HG02610 (cell line): Measurements from ENCODE around the gene SNRPA.
A peak's percentile ranks its signal among the peaks of the same experiment; 100 is the strongest.
"Not testable (repeated sequence)": the region's sequence is repeated elsewhere in the genome, so short reads cannot be mapped to it uniquely, and the experiment has no call there.

Source experiments
- ATAC-seq: cut with Tn5 transposase; IDR thresholded peaks from one replicate; pipeline ENCODE4 v1.9.1; 2021; ENCODE audit warnings: mild to moderate bottlenecking, moderate library complexity; ENCODE audit not compliant: unreplicated experiment

SNRPA gene

GRCh38 chr19:40776364-40776763 is 25.4 kb downstream of the SNRPA start:
- no peak for ATAC-seq

DNA sequence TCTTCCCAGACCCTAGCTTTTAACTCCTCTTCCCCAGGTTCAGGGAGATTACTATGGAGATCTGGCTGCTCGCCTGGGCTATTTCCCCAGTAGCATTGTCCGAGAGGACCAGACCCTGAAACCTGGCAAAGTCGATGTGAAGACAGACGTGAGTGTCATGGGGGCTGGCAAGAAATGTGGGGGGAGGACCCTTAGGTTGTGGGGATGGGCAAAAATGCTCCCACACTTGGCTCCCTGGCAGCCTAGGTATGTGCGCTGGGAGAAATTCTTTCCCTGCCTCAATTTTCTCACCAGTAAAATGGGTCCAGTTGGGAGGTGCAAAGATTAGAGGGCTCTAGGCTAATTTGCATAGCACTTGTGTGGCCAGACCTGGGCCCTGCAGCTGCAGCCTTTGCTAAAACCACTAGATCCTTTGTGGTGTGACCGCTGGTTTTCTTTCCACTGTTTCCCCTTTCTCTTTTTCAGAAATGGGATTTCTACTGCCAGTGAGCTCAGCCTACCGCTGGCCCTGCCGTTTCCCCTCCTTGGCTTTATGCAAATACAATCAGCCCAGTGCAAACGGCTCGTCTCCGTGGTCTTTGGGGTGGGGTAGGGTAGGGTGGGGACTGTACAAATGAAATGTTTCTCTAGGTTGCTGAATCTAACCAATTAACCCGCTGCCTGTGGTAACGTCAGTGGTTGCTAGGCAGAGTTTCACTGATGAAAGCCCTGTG is 26.1 kb downstream of the SNRPA start:
- ATAC-seq: peak; percentile 58

- ATAC-seq: no peak
Measured at GRCh38 chr19:40777645-40777936, 26.6 kb downstream of the SNRPA start.

GRCh38 chr19:40777937-40778705 is 27.1 kb downstream of the SNRPA start, which contains the start of gene RAB4B:
Gene RAB4B (plus strand): TSS chr19:40778247. CDS start chr19:40778376, 129 bp downstream.
- ATAC-seq: peak; percentile 52

DNA sequence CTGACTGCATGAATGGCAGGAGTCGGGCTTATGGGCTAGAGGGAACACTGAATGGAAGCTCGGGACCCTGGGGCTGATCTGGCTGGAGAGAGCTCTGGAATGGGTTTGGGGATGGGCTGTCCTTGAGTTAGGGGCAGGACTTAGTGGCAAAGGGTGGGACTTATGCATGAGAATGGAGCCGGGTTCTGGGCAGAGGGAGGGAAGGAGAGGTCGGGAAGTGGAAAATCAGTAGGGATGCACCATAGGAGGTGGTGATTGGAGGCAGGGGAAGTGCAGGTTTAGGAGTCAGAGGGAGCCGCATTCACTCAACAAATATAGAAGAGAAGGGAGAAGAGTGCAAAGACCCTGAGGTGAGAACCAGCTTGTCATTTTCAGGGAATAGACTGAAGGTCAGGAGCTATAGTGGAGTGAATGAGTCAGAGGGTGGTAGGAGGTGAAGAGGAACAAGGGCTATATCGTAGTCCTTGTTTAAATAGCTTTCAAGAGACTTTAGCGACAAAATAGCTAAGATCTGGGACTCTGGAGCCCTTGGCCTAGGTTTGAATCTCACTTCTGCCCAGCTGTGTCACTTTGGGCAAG is 27.8 kb downstream of the SNRPA start:
- no peak for ATAC-seq

GRCh38 chr19:40780582-40780981 is 29.6 kb downstream of the SNRPA start:
- no peak for ATAC-seq

DNA sequence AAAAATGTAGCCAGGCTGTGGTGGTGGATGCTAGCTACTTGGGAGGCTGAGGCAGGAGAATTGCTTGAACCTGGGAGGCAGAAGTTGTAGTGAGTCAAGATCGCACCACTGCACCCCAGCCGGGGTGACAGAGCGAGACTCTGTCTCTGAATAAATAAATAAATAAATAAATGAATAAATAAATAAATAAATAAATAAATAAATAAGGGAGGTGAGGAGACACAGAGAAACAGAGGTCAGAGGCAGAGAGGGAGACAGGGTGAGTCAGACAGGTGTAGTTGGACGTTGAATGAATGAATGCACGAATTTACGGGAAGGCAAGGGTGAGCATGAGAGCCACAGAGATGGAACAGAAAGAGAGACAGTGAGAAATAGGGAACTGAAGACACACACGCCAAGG is 30.1 kb downstream of the SNRPA start:
- ATAC-seq: no peak

DNA sequence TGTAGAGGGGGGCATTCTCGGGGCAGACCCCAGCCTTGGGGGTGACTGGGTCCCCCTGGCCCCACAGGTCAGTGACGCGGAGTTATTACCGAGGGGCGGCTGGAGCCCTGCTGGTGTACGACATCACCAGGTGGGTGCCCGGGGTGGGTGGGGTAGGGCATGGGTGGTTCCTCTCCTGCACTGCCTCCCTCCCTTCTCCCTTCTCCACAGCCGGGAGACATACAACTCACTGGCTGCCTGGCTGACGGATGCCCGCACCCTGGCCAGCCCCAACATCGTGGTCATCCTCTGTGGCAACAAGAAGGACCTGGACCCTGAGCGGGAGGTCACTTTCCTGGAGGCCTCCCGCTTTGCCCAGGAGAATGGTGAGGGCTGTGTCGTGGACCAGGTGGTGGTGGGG is 32.7 kb downstream of the SNRPA start:
- ATAC-seq: no peak

DNA sequence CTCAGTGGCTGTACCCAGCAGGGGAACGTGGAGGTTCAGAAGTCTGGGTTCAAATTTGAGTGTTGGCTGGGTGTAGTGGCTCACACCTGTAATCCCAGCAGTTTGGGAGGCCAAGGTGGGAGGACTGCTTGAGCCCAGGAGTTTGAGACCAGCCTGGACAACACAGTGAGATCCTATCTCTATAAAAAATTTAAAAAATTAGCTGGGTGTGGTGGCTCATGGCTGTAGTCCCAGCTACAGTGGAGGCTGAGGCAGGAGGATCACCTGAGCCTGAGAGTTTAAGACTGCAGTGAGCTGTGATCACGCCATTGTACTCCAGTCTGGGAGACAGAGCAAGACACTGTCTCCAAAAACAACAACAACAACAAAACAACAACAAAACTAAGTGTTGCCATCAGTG is 33.1 kb downstream of the SNRPA start:
- not testable (repeated sequence) for ATAC-seq

DNA sequence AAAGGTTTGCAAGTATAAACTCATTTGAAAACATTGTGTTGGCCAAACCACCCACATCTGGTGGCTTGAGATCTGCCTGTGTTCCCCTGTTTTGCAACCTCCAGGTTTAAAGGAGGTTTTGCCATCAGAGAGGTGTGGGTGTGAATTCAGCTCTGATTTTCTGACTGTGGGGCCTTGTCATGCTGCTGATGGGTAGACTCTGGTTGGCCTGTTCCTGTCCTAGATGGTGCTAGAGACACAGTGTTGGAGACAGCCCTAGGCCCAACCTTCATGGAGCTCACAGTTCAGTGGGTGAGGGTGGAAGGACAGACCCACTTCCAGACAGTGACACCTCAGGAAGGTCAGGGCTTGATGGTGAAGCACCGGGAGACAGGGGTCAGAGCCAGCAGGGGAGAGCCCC is 34.5 kb downstream of the SNRPA start:
- no peak for ATAC-seq

- no peak for ATAC-seq
Measured at GRCh38 chr19:40786060-40787037, 35.3 kb downstream of the SNRPA start.

- ATAC-seq: no peak
Measured at GRCh38 chr19:40791349-40791748, 40.3 kb downstream of the SNRPA start.

DNA sequence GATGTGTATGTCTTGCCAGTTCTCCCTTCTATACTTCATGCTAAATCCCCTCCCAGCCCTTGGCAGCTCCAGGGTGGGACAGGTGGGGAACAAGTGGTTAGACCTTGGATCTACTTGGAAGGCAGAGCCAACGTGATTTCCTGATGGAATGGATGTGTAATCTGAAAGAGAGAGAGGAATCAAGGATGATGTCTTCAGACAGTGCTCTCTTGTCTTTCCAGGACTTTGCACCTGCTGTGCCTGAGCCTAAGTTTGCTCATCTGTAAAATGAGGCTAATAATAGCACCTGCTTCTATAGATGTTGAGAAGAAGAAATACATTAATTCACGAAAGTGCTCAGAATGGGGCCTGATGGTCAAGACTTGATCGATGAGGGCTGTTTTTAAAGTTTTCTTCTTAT is 41.0 kb downstream of the SNRPA start:
- ATAC-seq: no peak

- ATAC-seq: no peak
Measured at GRCh38 chr19:40797166-40797962, 46.4 kb downstream of the SNRPA start.

DNA sequence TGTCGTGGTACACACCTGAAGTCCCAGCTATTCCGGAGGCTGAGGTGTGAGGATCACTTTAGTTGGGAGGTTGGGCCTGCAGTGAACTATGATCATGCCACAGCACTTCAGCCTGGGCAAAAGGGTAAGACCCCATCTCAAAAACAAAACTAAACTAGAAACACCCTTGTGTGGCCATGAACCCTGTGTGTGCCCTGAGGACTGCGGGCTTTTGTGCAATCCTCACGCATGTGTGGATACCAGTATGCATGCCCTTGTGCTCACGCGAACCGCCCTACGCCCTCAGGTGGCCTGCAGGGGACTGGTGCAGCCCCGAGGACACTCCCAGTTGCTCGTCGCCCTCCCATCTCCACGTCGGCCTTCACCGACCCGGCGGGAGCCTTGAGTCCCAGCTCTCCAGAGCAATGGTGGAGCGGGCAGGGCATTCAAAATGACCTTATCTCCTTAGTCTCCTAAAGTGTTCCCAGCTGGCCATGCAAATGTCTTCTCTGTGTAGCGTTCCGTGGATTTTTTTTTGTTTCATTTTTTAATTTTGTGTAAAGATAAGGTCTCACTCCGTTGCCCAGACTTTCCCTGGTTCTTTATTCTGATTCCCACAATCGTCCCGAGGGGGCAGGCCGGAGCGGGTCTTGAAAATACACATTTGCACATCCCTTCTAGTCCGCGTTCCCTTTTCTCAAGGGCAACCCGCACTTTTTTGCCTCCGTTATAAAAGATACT is 47.1 kb downstream of the SNRPA start:
- no peak for ATAC-seq

GRCh38 chr19:40798683-40799557 is 47.9 kb downstream of the SNRPA start, which contains the start of gene EGLN2:
Gene EGLN2 (plus strand): TSS chr19:40799191. CDS start chr19:40800573, 1,382 bp downstream.
- peak; percentile 75 for ATAC-seq

DNA sequence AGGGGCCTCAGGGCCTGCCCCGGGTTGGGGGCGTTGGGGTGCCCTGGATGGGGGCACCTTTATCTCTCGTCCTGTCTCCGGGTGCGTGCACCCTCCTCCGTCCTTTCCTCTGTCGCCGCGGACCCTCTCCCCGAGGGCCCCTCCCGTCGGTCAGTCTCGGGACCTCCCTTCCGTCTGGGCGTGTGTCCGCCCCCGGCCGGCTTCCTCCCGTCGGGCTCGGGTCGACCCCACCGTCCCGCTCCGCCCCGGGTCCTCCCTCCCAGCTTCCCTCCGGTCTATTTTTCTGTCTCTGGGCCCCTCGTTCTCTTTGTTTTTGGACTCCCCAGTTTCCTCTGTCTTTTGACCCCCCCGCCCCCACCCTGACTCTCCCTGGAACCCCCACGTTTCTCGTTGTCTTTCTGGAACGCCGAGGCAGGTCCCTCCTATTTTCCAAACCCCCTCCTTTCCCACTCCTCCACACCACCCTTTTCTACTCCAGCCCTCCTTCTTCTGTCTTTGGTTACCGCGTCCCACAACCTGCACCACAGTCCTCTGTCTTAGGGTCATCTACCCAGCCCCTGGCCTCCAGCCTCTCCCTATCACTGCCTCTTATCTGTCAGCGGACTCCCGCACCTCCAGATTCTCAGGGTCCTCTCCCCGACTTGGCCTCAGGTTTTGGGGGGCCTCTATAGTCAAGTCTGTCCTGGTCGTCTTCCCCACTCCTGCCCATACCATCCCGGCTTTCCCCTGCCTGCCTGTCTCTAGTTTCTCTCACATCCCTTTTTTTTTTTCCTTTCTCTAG is 48.7 kb downstream of the SNRPA start:
- no peak for ATAC-seq
